Panc1 (cell line): ENCODE data around the gene MYT1. TPM values are rescaled to one million over a fixed set of nuclear protein-coding genes. Genes with fewer than 3 reads are reported as not detected.

ENCODE experiments used
- ATAC-seq: fragments of 200-7000 bp; cut with Tn5 transposase; 2 replicates; pipeline ENCODE4 v1.9.1; 2020; ENCODE audit warnings: mild to moderate bottlenecking, moderate library complexity
- BruUV-seq: library from RNA; stranded (reverse); fragments of 400-500 nt; replicated peaks from 2 replicates; lab custom pipeline; 2021; lab: Mats Ljungman, UMichigan
- CTCF ChIA-PET: fragments of 300-600 bp; sonication (Branson Sonifier 250); formaldehyde crosslinking; loops from one replicate; lab custom pipeline; 2022; ENCODE audit warnings: antibody characterized with exemption; lab: Charles Lee
- POLR2A ChIA-PET: fragments of 300-600 bp; sonication (Branson Sonifier 250); formaldehyde crosslinking; loops from one replicate; lab custom pipeline; 2022; ENCODE audit warnings: antibody characterized with exemption; lab: Charles Lee
- DNase-seq: peaks from one replicate; pipeline ENCODE4 v3.0.0-alpha.2; 2010; ENCODE audit warnings: low read depth, low spot score
- H3K27ac ChIP-seq: 2 replicates; pipeline ENCODE4 v1.5.1; 2011; ENCODE audit warnings: mild to moderate bottlenecking, low read length, inconsistent platforms
- H3K27me3 ChIP-seq: fragments of 200-500 bp; sonication (Bioruptor generic); 2 replicates; pipeline ENCODE4 v1.6.0; 2014; ENCODE audit warnings: low read length, inconsistent platforms; ENCODE audit not compliant: control insufficient read depth, insufficient read depth
- H3K36me3 ChIP-seq: fragments of 200-500 bp; sonication (Bioruptor generic); 2 replicates; pipeline ENCODE4 v1.5.1; 2014; ENCODE audit warnings: inconsistent platforms, mild to moderate bottlenecking, low read length, moderate library complexity; ENCODE audit not compliant: control insufficient read depth, insufficient read depth
- H3K4me1 ChIP-seq: 2 replicates; pipeline ENCODE4 v1.5.1; 2011; ENCODE audit warnings: inconsistent platforms, mild to moderate bottlenecking, low read length, moderate library complexity; ENCODE audit not compliant: control insufficient read depth, insufficient read depth
- H3K4me3 ChIP-seq, 2 experiments: 2 replicates each; pipeline ENCODE4 v1.5.1; 2011 to 2012; ENCODE audit warnings: low read depth in 2 of 2, low read length in 2 of 2, mild to moderate bottlenecking in 2 of 2, inconsistent platforms in 1 of 2, moderate library complexity in 1 of 2
- H3K9me3 ChIP-seq: fragments of 200-500 bp; sonication (Bioruptor generic); 2 replicates; pipeline ENCODE4 v1.5.1; 2014; ENCODE audit warnings: low read depth, mild to moderate bottlenecking, inconsistent platforms, low read length, moderate library complexity; ENCODE audit not compliant: control insufficient read depth, insufficient read depth
- POLR2AphosphoS5 ChIP-seq: IDR thresholded peaks from 2 replicates; pipeline ENCODE4 v1.6.1; 2012; ENCODE audit warnings: mild to moderate bottlenecking, low read depth, low read length, moderate library complexity
- SIN3A ChIP-seq: IDR thresholded peaks from 2 replicates; pipeline ENCODE4 v1.6.1; 2012; ENCODE audit warnings: low read depth, mild to moderate bottlenecking, low read length, moderate library complexity, borderline replicate concordance; ENCODE audit not compliant: insufficient read depth
- TCF7L2 ChIP-seq: IDR thresholded peaks from 2 replicates; pipeline ENCODE4 v1.6.1; 2011; ENCODE audit warnings: mild to moderate bottlenecking, low read depth, low read length, inconsistent platforms
- in situ Hi-C: cut with HindIII; loops from 2 replicates; pipeline ENCODE4 v1.10.0; 2016; ENCODE audit warnings: low sequenced_read_pairs, low pct_unique_long_range_greater_than_20kb
- intact Hi-C: fragments of 100-400 bp; cut with micrococcal nuclease; formaldehyde crosslinking; loops from one replicate; pipeline ENCODE4 v1.10.0; 2022; ENCODE audit not compliant: unreplicated experiment
- total RNA-seq: library from RNA; stranded (reverse); gene quantifications from one replicate; pipeline ENCODE4 v1.2.1, GENCODE V29; 2021; ENCODE audit not compliant: unreplicated experiment
- TF ChIP-seq, protein P1 (sequence below), 2 experiments: IDR thresholded peaks; 2 replicates each; pipeline ENCODE4 v1.6.1; 2011 to 2012; ENCODE audit warnings: low read depth in 2 of 2, control low read depth in 1 of 2, low read length in 1 of 2, mild to moderate bottlenecking in 1 of 2, moderate library complexity in 1 of 2; ENCODE audit not compliant: insufficient read depth in 1 of 2
- TF ChIP-seq, protein P2 (sequence below): fragments of 450-650 bp; IDR thresholded peaks from 2 replicates; pipeline ENCODE4 v1.5.1; 2017; ENCODE audit warnings: mild to moderate bottlenecking

MYT1 gene
- total RNA-seq, 1 experiment from 2014 or later: 0.41 TPM

GRCh38 chr20:64217539-64218221, 53.4 kb downstream of the MYT1 start:
- Histone ChIP-seq H3K4me3 (no peak overlapping the region), H3K4me1 (no peaks in the 10 kb centered on the region), H3K27me3 (no peaks in the 10 kb centered on the region), H3K9me3 (no peaks in the 10 kb centered on the region), H3K36me3 (no peaks in the 10 kb centered on the region), H3K27ac (no peak overlapping the region)
- intact Hi-C loops: no loop called here
- TF ChIP-seq SIN3A: no peak
- no peak for TF ChIP-seq POLR2AphosphoS5
- TF ChIP-seq, protein P1, sequence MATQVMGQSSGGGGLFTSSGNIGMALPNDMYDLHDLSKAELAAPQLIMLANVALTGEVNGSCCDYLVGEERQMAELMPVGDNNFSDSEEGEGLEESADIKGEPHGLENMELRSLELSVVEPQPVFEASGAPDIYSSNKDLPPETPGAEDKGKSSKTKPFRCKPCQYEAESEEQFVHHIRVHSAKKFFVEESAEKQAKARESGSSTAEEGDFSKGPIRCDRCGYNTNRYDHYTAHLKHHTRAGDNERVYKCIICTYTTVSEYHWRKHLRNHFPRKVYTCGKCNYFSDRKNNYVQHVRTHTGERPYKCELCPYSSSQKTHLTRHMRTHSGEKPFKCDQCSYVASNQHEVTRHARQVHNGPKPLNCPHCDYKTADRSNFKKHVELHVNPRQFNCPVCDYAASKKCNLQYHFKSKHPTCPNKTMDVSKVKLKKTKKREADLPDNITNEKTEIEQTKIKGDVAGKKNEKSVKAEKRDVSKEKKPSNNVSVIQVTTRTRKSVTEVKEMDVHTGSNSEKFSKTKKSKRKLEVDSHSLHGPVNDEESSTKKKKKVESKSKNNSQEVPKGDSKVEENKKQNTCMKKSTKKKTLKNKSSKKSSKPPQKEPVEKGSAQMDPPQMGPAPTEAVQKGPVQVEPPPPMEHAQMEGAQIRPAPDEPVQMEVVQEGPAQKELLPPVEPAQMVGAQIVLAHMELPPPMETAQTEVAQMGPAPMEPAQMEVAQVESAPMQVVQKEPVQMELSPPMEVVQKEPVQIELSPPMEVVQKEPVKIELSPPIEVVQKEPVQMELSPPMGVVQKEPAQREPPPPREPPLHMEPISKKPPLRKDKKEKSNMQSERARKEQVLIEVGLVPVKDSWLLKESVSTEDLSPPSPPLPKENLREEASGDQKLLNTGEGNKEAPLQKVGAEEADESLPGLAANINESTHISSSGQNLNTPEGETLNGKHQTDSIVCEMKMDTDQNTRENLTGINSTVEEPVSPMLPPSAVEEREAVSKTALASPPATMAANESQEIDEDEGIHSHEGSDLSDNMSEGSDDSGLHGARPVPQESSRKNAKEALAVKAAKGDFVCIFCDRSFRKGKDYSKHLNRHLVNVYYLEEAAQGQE (IDR thresholded peaks at IDR 0.05; ENCODE audit: insufficient read depth in 1 of 2, low read depth in 2 of 2, low read length in 1 of 2): no peak
- TF ChIP-seq TCF7L2: no peak
- in situ Hi-C loops: no loop called here
- no peak for DNase-seq
- no peak for ATAC-seq
- ChIA-PET POLR2A (no interaction called here), CTCF (no interaction called here)
- no TSS peak for BruUV-seq

GRCh38 chr20:64219202-64219601, 55.0 kb downstream of the MYT1 start:
- no peak overlapping the region for H3K27ac ChIP-seq
- intact Hi-C loops: no loop called here
- no peak overlapping the region for H3K4me3 ChIP-seq
- H3K27me3 ChIP-seq: no peaks in the 10 kb centered on the region
- H3K4me1 ChIP-seq: no peaks in the 10 kb centered on the region
- no peak for ATAC-seq
- POLR2A ChIA-PET: no interaction called here
- CTCF ChIA-PET: no interaction called here
- no peaks in the 10 kb centered on the region for H3K9me3 ChIP-seq
- no peaks in the 10 kb centered on the region for H3K36me3 ChIP-seq
- no peak for DNase-seq
- in situ Hi-C loops: no loop called here
- TF ChIP-seq POLR2AphosphoS5 (no peak), TCF7L2 (no peak), SIN3A (no peak)
- TF ChIP-seq, protein P1 (IDR thresholded peaks at IDR 0.05; ENCODE audit: insufficient read depth in 1 of 2, low read depth in 2 of 2, low read length in 1 of 2): no peak
- TF ChIP-seq, protein P2, sequence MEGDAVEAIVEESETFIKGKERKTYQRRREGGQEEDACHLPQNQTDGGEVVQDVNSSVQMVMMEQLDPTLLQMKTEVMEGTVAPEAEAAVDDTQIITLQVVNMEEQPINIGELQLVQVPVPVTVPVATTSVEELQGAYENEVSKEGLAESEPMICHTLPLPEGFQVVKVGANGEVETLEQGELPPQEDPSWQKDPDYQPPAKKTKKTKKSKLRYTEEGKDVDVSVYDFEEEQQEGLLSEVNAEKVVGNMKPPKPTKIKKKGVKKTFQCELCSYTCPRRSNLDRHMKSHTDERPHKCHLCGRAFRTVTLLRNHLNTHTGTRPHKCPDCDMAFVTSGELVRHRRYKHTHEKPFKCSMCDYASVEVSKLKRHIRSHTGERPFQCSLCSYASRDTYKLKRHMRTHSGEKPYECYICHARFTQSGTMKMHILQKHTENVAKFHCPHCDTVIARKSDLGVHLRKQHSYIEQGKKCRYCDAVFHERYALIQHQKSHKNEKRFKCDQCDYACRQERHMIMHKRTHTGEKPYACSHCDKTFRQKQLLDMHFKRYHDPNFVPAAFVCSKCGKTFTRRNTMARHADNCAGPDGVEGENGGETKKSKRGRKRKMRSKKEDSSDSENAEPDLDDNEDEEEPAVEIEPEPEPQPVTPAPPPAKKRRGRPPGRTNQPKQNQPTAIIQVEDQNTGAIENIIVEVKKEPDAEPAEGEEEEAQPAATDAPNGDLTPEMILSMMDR: no peak
- no TSS peak for BruUV-seq
